ENCODE results near the gene ANXA3.

The ANXA3 gene

DNA sequence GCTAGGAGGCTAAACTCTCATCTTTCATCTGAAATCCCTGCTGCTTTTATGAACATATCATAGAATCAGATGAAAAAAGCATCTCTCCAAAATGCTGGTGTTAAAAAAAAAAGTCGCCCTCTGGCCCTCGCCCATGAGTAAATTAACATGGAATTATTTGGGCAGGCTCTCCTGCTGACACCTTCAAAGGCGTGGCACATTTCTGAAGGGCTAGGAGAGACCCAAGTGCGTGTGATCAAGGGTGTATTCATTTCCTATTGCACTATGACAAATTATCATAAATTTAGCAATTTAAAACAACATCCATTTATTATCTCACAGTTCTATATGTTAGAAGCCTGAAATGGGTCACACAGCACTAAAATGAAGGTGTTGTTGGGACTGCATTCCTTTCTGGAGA is 5.1 kb downstream of the ANXA3 start:
- no peak overlapping the region for H3K9ac ChIP-seq
- no peaks in the 10 kb centered on the region for H4K20me1 ChIP-seq
- no peaks in the 10 kb centered on the region for H3K36me3 ChIP-seq
- H3K4me1 ChIP-seq: peaks cover 8% of the 10 kb centered on the region; the same call in 1 of the 2 replicates
- H3K9me3 ChIP-seq: peaks cover 5% of the 10 kb centered on the region
- H3K4me2 ChIP-seq: no peak overlapping the region
- peaks cover 16% of the 10 kb centered on the region for H3K27me3 ChIP-seq
- TF ChIP-seq Cebpa-rat (IDR thresholded peaks at IDR 0.05): no peak
- no peak overlapping the region for H3K4me3 ChIP-seq
- no peak overlapping the region for H3K27ac ChIP-seq

- H3K4me2 ChIP-seq: no peak overlapping the region
- no peak for TF ChIP-seq Cebpa-rat (IDR thresholded peaks at IDR 0.05)
- H3K9me3 ChIP-seq: no peaks in the 10 kb centered on the region
- H3K4me1 ChIP-seq: peaks cover 2% of the 10 kb centered on the region; the same call in 1 of the 2 replicates
- peaks cover 4% of the 10 kb centered on the region; the same call in 1 of the 2 replicates for H3K27me3 ChIP-seq
- no peak overlapping the region for H3K27ac ChIP-seq
- H3K36me3 ChIP-seq: no peaks in the 10 kb centered on the region
- no peaks in the 10 kb centered on the region for H4K20me1 ChIP-seq
- no peak overlapping the region for H3K9ac ChIP-seq
- no peak overlapping the region for H3K4me3 ChIP-seq
Observed at GRCh38 chr4:78557841-78558240, 6.3 kb downstream of the ANXA3 start.

DNA sequence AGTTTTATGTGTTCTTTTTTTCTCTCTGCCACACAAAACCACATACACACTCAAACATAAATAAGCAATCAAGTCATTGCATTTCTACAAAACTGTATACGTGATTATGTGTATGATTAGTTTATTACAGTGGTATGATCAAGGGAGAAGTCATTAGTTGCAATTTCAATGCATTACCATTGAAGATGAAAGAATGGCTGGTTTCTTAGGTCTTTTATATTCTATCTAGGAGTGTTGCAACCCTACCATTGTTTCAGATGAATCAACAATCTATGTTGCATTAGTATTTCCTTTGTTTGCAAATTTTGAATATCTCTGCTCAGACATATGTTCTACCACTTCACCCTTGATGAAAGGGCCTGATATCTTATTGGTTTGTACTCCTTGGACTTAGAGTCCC is 6.8 kb downstream of the ANXA3 start:
- TF ChIP-seq Cebpa-rat (IDR thresholded peaks at IDR 0.05): no peak
- no peaks in the 10 kb centered on the region for H4K20me1 ChIP-seq
- H3K27ac ChIP-seq: no peak overlapping the region
- H3K9me3 ChIP-seq: no peaks in the 10 kb centered on the region
- H3K27me3 ChIP-seq: no peaks in the 10 kb centered on the region
- no peaks in the 10 kb centered on the region; the same call in 1 of the 2 replicates for H3K4me1 ChIP-seq
- no peak overlapping the region for H3K4me3 ChIP-seq
- H3K9ac ChIP-seq: no peak overlapping the region
- no peaks in the 10 kb centered on the region for H3K36me3 ChIP-seq
- no peak overlapping the region for H3K4me2 ChIP-seq

DNA sequence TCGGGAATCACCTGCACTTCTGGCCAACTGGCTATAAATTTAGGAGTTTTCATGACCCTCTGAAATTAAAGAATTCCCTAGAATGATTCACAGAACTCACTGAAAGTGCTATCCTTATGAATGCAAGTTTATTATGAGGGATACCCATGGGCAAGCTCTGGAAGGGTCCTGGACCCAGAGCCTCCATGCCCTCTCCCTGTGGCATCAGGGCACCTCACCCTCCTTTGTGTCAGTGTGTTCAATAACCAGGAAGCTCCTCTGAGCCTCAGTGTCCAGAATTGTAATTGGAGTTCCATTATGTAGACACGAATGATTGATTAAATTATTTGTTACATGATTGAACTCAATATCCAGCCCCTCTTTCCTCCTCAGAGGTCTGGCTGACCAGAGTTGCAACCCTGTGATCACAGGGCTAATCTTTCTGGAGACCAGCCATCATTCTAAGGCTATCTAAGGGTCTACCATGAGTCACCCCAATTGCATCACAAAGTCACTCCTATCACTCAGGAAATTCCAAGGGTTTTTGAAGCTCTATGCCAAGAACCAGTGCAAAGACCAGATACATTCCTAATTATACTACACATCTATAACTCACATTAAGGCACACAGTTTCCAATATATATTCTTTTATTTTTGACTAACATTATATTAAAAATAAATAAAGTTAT is 8.9 kb downstream of the ANXA3 start:
- Histone ChIP-seq H3K36me3 (no peaks in the 10 kb centered on the region), H3K9ac (no peak overlapping the region), H3K27ac (no peak overlapping the region), H3K4me1 (peaks cover 18% of the 10 kb centered on the region), H3K27me3 (no peaks in the 10 kb centered on the region), H4K20me1 (no peaks in the 10 kb centered on the region), H3K4me2 (no peak overlapping the region), H3K4me3 (no peak overlapping the region), H3K9me3 (no peaks in the 10 kb centered on the region)
- TF ChIP-seq Cebpa-rat (IDR thresholded peaks at IDR 0.05): no peak

DNA sequence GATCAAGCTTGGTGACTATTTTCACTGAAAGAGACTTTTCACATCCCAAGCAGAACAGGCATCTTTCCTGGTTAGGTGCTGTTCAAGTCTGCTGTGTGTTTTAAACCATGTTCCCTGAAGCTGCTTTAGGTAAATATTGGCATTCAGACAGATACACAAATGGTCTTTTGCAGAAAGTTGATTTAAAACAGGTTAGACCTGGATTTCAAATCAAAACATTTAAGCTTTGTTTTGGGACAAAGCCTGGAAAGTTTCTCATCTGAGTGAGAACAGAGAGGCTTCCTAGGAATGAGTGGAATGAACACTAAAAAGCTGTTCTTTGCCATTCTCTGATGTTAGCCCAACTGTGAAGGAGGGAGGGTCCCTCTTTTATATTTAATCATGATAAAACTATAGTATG is 10.1 kb downstream of the ANXA3 start:
- Histone ChIP-seq H3K9me3 (no peaks in the 10 kb centered on the region), H3K36me3 (no peaks in the 10 kb centered on the region), H3K27me3 (no peaks in the 10 kb centered on the region), H3K27ac (no peak overlapping the region), H4K20me1 (no peaks in the 10 kb centered on the region), H3K4me1 (peaks cover 18% of the 10 kb centered on the region), H3K9ac (no peak overlapping the region), H3K4me2 (no peak overlapping the region), H3K4me3 (no peak overlapping the region)
- no peak for TF ChIP-seq Cebpa-rat (IDR thresholded peaks at IDR 0.05)

DNA sequence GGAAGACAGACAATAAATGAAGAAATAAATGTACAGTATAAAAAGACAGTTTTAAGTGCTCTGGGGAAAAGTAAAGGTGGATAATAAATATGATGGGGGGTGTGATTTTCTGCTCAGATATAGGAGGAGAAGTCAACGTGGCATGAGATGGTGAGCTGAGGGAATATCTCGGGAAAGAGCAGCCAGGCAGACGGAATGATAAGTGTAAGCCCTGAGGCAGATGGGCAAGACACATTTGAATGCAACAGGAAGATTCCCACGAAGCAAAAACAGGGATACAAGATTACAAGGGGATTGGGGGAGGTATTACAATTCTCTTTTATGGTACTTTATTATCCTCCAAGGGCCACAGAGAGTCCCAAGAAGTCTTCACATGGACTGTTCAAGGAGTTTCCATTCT is 11.1 kb downstream of the ANXA3 start:
- H3K4me3 ChIP-seq: no peak overlapping the region
- H3K9me3 ChIP-seq: no peaks in the 10 kb centered on the region
- no peak for TF ChIP-seq Cebpa-rat (IDR thresholded peaks at IDR 0.05)
- no peak overlapping the region for H3K27ac ChIP-seq
- H3K4me2 ChIP-seq: no peak overlapping the region
- no peaks in the 10 kb centered on the region for H4K20me1 ChIP-seq
- no peaks in the 10 kb centered on the region for H3K36me3 ChIP-seq
- H3K27me3 ChIP-seq: no peaks in the 10 kb centered on the region
- peaks cover 18% of the 10 kb centered on the region for H3K4me1 ChIP-seq
- H3K9ac ChIP-seq: no peak overlapping the region

DNA sequence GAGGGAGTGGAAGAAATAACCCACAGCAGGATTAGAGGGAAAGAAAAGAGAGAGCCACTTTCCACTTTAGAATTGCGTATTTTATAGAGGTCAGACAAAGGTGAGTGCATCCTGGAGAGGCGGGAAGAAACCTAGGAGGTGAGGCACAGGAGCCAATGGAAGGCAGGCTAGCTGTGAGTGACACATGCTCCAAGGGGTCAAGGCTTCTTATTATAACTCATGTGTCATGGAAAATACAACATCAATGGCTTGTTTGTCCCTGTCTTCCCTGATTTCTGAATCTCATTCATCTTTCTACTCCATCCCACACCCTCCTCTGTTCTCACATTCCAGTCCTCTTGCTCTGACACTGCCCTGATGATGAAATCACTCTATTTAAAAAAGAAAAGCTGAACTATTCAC is 14.4 kb downstream of the ANXA3 start:
- TF ChIP-seq Cebpa-rat (IDR thresholded peaks at IDR 0.05): no peak
- Histone ChIP-seq H4K20me1 (no peaks in the 10 kb centered on the region), H3K4me3 (no peak overlapping the region), H3K27ac (no peak overlapping the region), H3K27me3 (no peaks in the 10 kb centered on the region), H3K9me3 (no peaks in the 10 kb centered on the region), H3K4me1 (peaks cover 39% of the 10 kb centered on the region), H3K4me2 (no peak overlapping the region), H3K36me3 (no peaks in the 10 kb centered on the region), H3K9ac (no peak overlapping the region)

GRCh38 chr4:78566834-78567499 is 15.4 kb downstream of the ANXA3 start:
- no peak overlapping the region for H3K4me2 ChIP-seq
- TF ChIP-seq Cebpa-rat (IDR thresholded peaks at IDR 0.05): no peak
- no peaks in the 10 kb centered on the region for H3K27me3 ChIP-seq
- no peak overlapping the region for H3K27ac ChIP-seq
- no peaks in the 10 kb centered on the region for H3K9me3 ChIP-seq
- H3K4me3 ChIP-seq: no peak overlapping the region
- no peak overlapping the region for H3K9ac ChIP-seq
- H3K36me3 ChIP-seq: no peaks in the 10 kb centered on the region
- H3K4me1 ChIP-seq: peaks cover 49% of the 10 kb centered on the region
- H4K20me1 ChIP-seq: no peaks in the 10 kb centered on the region

GRCh38 chr4:78567500-78568060 is 16.0 kb downstream of the ANXA3 start:
- Histone ChIP-seq H3K4me3 (no peak overlapping the region), H3K36me3 (no peaks in the 10 kb centered on the region), H3K4me1 (peaks cover 55% of the 10 kb centered on the region), H4K20me1 (no peaks in the 10 kb centered on the region), H3K27ac (no peak overlapping the region), H3K9ac (no peak overlapping the region), H3K27me3 (no peaks in the 10 kb centered on the region), H3K4me2 (no peak overlapping the region), H3K9me3 (no peaks in the 10 kb centered on the region)
- no peak for TF ChIP-seq Cebpa-rat (IDR thresholded peaks at IDR 0.05)

- Histone ChIP-seq H3K27me3 (no peaks in the 10 kb centered on the region), H3K36me3 (no peaks in the 10 kb centered on the region), H3K9me3 (peaks cover 11% of the 10 kb centered on the region; the same call in 1 of the 2 replicates), H3K27ac (no peak overlapping the region), H3K4me1 (peaks cover 64% of the 10 kb centered on the region), H3K9ac (no peak overlapping the region), H4K20me1 (no peaks in the 10 kb centered on the region), H3K4me3 (no peak overlapping the region), H3K4me2 (peak overlapping the region; percentile 65; the same call in 1 of the 2 replicates)
- TF ChIP-seq Cebpa-rat (IDR thresholded peaks at IDR 0.05): no peak
Observed at GRCh38 chr4:78568640-78569305, 17.2 kb downstream of the ANXA3 start.

Measured in BLaER1 (cell line).